NCI-H1930 (cell line): ENCODE data around the gene SUGP1.

ENCODE experiments used
- DNase-seq, 2 experiments: peaks; one replicate each; lab custom pipeline; 2025; lab: John Stamatoyannopoulos, UW

SUGP1 gene

DNA sequence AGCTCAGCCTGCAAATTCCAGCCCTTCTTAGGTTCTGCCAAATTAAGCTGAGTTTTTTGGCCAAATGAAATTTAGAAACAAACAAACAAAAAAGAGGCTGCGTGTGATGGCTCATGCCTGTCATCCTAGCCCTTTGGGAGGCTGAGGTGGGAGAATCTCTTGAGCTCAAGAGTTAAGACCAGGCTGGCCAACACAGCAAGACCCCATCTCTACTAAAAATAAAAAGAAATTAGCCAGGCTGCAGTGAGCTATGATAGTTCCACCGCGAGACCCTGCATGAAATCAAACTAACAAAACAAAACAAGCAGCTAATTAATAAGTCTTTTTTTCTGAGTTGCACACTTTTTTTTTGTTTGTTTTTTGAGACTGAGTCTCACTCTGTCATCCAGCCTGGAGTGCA lies 90.6 kb downstream of the SUGP1 start:
- DNase-seq: no peak

DNA sequence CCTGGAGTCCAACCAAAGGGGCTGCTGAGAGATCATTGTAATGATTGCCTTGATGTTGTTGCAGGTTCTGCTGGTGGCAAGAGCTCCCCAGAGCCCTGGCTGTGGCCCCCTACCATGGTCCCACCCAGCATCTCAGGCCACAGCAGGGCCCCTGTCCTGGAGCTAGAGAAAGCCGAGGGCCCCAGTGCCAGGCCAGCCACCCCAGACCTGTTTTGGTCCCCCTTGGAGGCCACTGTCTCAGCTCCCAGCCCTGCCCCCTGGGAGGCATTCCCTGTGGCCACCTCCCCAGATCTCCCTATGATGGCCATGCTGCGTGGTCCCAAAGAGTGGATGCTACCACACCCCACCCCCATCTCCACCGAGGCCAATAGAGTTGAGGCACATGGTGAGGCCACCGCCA lies 93.1 kb downstream of the SUGP1 start:
- DNase-seq: no peak

DNA sequence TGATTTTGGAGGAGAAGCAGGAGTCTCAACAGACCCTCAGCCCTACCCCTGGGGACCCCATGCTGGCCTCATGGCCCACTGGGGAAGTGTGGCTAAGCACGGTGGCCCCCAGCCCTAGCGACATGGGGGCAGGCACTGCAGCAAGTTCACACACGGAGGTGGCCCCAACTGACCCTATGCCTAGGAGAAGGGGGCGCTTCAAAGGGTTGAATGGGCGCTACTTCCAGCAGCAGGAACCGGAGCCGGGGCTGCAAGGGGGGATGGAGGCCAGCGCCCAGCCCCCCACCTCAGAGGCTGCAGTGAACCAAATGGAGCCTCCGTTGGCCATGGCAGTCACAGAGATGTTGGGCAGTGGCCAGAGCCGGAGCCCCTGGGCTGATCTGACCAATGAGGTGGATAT lies 93.6 kb downstream of the SUGP1 start:
- DNase-seq: no peak

DNA sequence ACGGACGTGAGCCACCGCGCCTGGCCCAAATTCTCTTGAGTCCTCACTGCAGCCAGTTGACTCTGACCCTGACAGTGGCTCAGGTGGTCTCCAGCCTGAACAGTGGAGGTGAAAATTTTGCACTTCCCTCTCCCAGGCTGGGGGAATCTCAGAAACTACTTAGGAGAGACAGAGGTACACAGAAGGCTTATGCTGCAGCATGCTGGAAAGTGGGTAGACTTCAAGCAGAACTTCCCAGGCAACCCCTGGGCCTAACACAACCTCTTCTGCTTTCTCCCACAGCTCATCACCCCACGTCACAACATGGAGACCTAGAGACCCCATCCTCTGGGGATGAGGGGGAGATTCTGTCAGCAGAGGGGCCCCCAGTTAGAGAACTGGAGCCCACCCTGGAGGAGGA lies 94.1 kb downstream of the SUGP1 start:
- DNase-seq: no peak
